ENCODE measurements around the gene PTGFRN.

Gene PTGFRN

GRCh38 chr1:116919802-116920201, 10.1 kb downstream of the PTGFRN start:
- Histone ChIP-seq H3K9me3 (no peaks in the 10 kb centered on the region), H3K4me3 (no peak overlapping the region), H3K36me3 (no peaks in the 10 kb centered on the region), H3K27ac (no peak overlapping the region), H3K4me1 (no peaks in the 10 kb centered on the region), H3K27me3 (no peaks in the 10 kb centered on the region)
- no peak for TF ChIP-seq CTCF (IDR thresholded peaks at IDR 0.05)
- intact Hi-C loops (cut with DNase I; ENCODE audit: low total_unique reads) = no loop called here
- no peak for DNase-seq

GRCh38 chr1:116920211-116920610, 10.5 kb downstream of the PTGFRN start:
- Histone ChIP-seq H3K27ac (no peak overlapping the region), H3K27me3 (no peaks in the 10 kb centered on the region), H3K4me3 (no peak overlapping the region), H3K4me1 (no peaks in the 10 kb centered on the region), H3K9me3 (no peaks in the 10 kb centered on the region), H3K36me3 (no peaks in the 10 kb centered on the region)
- DNase-seq = no peak
- intact Hi-C loops (cut with DNase I; ENCODE audit: low total_unique reads) = no loop called here
- TF ChIP-seq CTCF (IDR thresholded peaks at IDR 0.05) = no peak

DNA sequence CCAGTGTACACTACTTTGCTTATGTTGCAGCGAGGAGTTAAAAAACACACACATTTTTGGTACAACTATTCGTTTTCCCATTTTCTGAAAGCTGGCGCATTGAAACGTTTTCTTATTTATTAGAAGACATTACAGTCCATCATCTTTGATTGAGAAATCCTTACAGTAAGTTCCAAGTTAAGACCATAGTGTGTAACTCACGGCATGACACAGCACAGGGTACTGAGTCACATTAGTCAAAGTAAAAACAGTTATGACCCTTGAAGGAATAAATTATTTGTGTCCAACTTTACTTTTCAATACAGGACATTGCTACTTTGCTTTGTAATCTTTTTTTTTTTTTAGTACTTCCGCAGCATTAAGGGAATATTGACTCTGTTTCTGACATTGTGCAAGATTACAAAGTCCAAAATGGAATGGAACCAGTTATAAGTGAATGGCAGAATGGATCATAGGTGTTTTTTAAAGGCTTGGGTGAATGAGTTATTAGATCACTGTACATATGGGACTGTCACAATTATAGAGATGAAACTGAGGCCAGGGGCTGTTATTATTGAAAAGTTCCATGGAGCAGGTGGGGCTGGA, 11.7 kb downstream of the PTGFRN start:
- Histone ChIP-seq H3K9me3 (no peaks in the 10 kb centered on the region), H3K27me3 (no peaks in the 10 kb centered on the region), H3K4me3 (no peak overlapping the region), H3K36me3 (no peaks in the 10 kb centered on the region), H3K27ac (no peak overlapping the region), H3K4me1 (no peaks in the 10 kb centered on the region)
- intact Hi-C loops (cut with DNase I; ENCODE audit: low total_unique reads) = no loop called here
- no peak for DNase-seq
- no peak for TF ChIP-seq CTCF (IDR thresholded peaks at IDR 0.05)

DNA sequence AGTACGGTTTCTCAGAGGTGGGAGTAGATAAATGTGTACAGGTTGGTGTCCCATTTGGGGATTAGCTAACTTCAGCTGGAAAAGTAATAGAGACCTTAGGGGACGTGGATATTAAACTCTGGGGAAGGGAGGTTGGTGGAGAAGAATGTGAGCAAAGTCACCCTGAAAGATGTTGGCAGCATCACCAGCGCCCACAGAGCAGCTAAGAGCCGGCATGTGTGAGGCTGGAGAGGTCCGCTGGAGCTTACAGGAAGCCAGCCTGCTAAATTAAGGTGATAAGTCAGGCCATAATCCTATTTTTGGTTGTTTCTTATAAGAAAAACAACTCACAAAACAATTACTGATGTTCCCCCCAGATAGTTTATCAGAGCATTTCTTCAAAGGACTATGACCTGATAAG, 12.2 kb downstream of the PTGFRN start:
- Histone ChIP-seq H3K27ac (no peak overlapping the region), H3K9me3 (no peaks in the 10 kb centered on the region), H3K27me3 (no peaks in the 10 kb centered on the region), H3K36me3 (no peaks in the 10 kb centered on the region), H3K4me1 (no peaks in the 10 kb centered on the region), H3K4me3 (no peak overlapping the region)
- TF ChIP-seq CTCF (IDR thresholded peaks at IDR 0.05) = no peak
- DNase-seq = no peak
- intact Hi-C loops (cut with DNase I; ENCODE audit: low total_unique reads) = no loop called here

- Histone ChIP-seq H3K4me3 (no peak overlapping the region), H3K4me1 (no peaks in the 10 kb centered on the region), H3K36me3 (no peaks in the 10 kb centered on the region), H3K9me3 (no peaks in the 10 kb centered on the region), H3K27ac (no peak overlapping the region), H3K27me3 (no peaks in the 10 kb centered on the region)
- no peak for DNase-seq
- TF ChIP-seq CTCF (IDR thresholded peaks at IDR 0.05) = no peak
- intact Hi-C loops (cut with DNase I; ENCODE audit: low total_unique reads) = no loop called here
These were observed 13.7 kb downstream of the PTGFRN start for GRCh38 chr1:116923421-116923820.

All from tibial artery (tissue), 4 donors.